C4-2B (cell line): ENCODE results near the gene PTPRD.

ENCODE experiments used
- ZFX ChIP-seq: fragments of 450-650 bp; IDR thresholded peaks from 2 replicates; pipeline ENCODE4 v1.6.1; 2017
- TF ChIP-seq, protein P1 (sequence below): fragments of 450-650 bp; conservative IDR thresholded peaks from 2 replicates; pipeline ENCODE4 v1.5.1; 2017; ENCODE audit warnings: mild to moderate bottlenecking

DNA sequence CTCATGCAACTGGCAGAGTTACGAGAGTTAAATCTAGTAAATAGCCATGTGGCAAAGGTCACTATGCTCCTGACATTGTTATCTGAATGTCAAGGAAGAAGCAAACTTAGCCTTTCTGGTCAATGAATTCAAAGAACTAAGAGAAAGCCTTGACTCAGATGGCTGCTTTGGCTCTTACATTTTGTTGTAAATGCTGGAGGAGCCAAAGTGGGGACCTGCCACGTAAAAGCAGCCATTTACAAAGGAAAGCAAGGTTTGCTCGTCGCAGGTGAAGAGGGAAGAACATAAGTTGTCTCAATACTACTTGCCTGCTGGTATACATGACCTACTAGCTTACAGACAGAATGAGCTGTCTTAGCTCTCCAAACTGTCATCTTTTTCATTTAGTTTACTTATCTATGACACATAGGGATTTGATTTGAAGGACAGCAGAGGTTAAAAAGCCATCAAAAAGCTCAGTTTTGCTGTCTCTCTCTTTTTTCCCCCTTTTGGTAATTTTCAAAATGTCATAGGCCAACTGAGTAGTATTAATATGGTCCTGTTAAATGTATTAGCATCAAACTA, 1760.4 kb downstream of the PTPRD start:
- TF ChIP-seq, protein P1, sequence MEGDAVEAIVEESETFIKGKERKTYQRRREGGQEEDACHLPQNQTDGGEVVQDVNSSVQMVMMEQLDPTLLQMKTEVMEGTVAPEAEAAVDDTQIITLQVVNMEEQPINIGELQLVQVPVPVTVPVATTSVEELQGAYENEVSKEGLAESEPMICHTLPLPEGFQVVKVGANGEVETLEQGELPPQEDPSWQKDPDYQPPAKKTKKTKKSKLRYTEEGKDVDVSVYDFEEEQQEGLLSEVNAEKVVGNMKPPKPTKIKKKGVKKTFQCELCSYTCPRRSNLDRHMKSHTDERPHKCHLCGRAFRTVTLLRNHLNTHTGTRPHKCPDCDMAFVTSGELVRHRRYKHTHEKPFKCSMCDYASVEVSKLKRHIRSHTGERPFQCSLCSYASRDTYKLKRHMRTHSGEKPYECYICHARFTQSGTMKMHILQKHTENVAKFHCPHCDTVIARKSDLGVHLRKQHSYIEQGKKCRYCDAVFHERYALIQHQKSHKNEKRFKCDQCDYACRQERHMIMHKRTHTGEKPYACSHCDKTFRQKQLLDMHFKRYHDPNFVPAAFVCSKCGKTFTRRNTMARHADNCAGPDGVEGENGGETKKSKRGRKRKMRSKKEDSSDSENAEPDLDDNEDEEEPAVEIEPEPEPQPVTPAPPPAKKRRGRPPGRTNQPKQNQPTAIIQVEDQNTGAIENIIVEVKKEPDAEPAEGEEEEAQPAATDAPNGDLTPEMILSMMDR, result no peak
- no peak for TF ChIP-seq ZFX
